Measurements from ENCODE around the gene PDCD7. TPM values are rescaled to one million over a fixed set of nuclear protein-coding genes. Genes with fewer than 3 reads are reported as not detected.
A peak's percentile ranks its signal among the peaks of the same experiment; 100 is the strongest.
"Not testable (repeated sequence)": the region's sequence is repeated elsewhere in the genome, so short reads cannot be mapped to it uniquely, and the experiment has no call there.

PDCD7 gene, protein sequence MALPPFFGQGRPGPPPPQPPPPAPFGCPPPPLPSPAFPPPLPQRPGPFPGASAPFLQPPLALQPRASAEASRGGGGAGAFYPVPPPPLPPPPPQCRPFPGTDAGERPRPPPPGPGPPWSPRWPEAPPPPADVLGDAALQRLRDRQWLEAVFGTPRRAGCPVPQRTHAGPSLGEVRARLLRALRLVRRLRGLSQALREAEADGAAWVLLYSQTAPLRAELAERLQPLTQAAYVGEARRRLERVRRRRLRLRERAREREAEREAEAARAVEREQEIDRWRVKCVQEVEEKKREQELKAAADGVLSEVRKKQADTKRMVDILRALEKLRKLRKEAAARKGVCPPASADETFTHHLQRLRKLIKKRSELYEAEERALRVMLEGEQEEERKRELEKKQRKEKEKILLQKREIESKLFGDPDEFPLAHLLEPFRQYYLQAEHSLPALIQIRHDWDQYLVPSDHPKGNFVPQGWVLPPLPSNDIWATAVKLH
- total RNA-seq = 10 to 100 TPM; 13.3 to 20.9 (median 16.6) TPM
- polyA plus RNA-seq = 13.0 TPM
- long read RNA-seq, donor 1, transcript PDCD7-201 (5 exons, 2,851 nt) = major isoform, 8 of 21 reads
- long read RNA-seq, donor 1, partial matches to known transcripts = 13 of 21 reads
- long read RNA-seq, donor 1, other reads (novel, unspliced or antisense) = 0 of 21 reads
- long read RNA-seq, donor 2, transcript PDCD7-201 (5 exons, 2,851 nt) = major isoform, 13 of 17 reads
- long read RNA-seq, donor 2, partial matches to known transcripts = 4 of 17 reads
- long read RNA-seq, donor 2, other reads (novel, unspliced or antisense) = 0 of 17 reads
- long read RNA-seq, donor 3, partial matches to known transcripts = 1 of 3 reads
- long read RNA-seq, donor 3, other reads (novel, unspliced or antisense) = 1 of 3 reads
- long read RNA-seq, donor 4, transcript PDCD7-201 (5 exons, 2,851 nt) = major isoform, 10 of 14 reads
- long read RNA-seq, donor 4, partial matches to known transcripts = 2 of 14 reads
- long read RNA-seq, donor 4, other reads (novel, unspliced or antisense) = 2 of 14 reads

DNA sequence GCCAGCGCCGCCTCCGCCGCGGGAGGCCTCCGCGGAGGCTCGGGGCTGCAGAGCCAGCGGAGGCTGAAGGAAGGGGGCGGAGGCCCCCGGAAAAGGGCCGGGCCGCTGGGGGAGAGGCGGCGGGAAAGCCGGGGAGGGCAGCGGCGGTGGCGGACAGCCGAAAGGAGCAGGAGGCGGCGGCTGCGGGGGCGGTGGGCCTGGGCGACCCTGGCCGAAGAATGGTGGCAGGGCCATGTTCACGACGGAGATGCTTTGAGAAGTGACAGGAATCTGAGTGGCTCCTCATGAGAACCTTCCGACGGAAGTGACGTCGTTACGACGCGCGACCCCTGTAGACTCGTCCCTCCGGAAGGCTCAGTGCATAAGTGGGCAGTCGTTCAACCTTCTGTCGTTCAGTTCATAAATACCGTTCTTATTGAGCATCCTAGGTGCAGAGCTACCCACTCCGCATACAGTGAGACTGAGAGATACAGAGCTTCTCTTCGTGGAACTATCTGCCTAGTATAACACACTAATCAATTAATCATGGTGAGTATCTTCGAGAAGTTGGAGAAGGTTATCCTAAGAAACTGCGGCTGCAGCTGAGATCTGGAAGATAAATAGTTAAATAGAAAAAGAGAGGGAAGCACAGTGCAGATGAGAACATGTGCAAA lies at the start of gene PDCD7:
Gene PDCD7, minus strand, starts transcription at position 261 of the 653 bp plus-strand sequence. Its CDS starts 27 bp downstream, at position 234.
- Histone ChIP-seq H3K4me1 (ENCODE audit: control insufficient read depth, insufficient read depth, low read length) (peaks cover 3% of the 10 kb centered on the region), H3K9me3 (ENCODE audit: control insufficient read depth, low read length) (no peaks in the 10 kb centered on the region), H3K27me3 (ENCODE audit: control insufficient read depth, insufficient read depth) (no peaks in the 10 kb centered on the region), H3K27ac (ENCODE audit: low read length) (peak within 1 kb of the TSS; percentile 83), H3K4me3 (ENCODE audit: low read length) (peak within 1 kb of the TSS; percentile 97)
- DNase-seq (peak; percentile 91 to 96 (median 93)), ATAC-seq (peak; percentile 96)
- intact Hi-C loops (cut with DNase I) = no loop called here
- 2% methylated on average over 45 of the region's 45 CpGs for WGBS

DNA sequence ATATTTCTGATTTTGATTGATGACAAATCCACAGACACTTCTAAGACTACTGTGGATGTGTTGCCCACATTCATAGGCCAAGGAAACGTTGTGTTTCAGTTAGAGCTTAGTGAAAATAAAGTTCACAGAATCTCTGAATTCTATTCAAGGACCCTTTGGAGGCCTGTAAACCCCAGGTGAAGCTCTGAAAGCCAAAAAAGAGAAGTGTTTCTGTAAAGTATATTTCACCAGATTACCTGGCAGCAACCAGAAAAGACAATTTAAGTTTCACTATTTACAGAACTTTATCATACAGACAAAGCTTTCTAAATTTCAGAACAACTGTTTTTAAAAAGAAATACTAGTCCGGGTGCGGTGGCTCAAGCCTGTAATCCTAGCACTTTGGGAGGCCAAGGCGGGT lies 48.9 kb upstream of the PDCD7 start:
- intact Hi-C loops (cut with DNase I) = no loop called here
- no peak overlapping the region for H3K4me3 ChIP-seq (ENCODE audit: low read length)

DNA sequence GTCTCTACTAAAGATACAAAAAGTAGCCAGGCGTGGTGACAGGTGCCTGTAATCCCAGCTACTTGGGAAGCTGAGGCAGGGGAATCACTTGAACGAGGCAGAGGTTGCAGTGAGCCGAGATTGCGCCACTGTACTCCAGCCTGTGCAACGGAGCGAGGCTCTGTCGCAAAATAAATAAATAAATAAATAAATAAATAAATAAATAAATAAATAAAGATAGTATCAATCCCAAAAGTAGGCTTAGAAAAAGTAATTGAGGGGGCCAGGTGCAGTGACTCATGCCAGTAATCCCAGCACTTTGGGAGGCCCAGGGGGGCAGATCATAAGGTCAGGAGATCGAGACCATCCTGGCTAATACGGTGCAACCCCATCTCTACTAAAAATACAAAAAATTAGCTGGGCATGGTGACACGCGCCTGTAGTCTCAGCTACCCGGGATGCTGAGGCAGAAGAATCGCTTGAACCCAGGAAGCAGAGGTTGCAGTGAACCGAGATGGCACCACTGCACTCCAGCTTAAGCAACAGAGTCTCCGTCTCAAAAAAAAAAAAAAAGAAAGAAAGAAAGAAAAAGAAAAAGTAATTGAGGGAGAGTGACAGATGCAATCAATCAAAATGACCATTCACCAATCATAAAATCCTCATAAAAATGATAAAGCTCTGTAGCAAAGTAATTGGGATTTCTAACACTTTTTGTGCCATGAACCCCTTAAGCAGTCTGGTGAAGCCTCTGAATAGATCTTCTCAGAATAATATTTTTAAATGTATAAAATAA lies 48.2 kb upstream of the PDCD7 start:
- H3K9me3 ChIP-seq (ENCODE audit: control insufficient read depth, low read length); H3K4me3 ChIP-seq (ENCODE audit: low read length); H3K27ac ChIP-seq (ENCODE audit: low read length); ATAC-seq; H3K27me3 ChIP-seq (ENCODE audit: control insufficient read depth, insufficient read depth); DNase-seq; H3K4me1 ChIP-seq (ENCODE audit: control insufficient read depth, insufficient read depth, low read length); intact Hi-C loops (cut with DNase I): not testable (repeated sequence)
- WGBS = 90% methylated on average over 15 of the region's 15 CpGs

More for the DNA sequence above, 48.9 kb upstream of the PDCD7 start:
- no peaks in the 10 kb centered on the region for H3K9me3 ChIP-seq (ENCODE audit: control insufficient read depth, low read length)
- no peaks in the 10 kb centered on the region for H3K4me1 ChIP-seq (ENCODE audit: control insufficient read depth, insufficient read depth, low read length)
- 75% methylated on average over 4 of the region's 4 CpGs for WGBS
- DNase-seq (no peak), ATAC-seq (no peak)
- H3K27me3 ChIP-seq (ENCODE audit: control insufficient read depth, insufficient read depth) = no peaks in the 10 kb centered on the region
- H3K27ac ChIP-seq (ENCODE audit: low read length) = no peak overlapping the region

DNA sequence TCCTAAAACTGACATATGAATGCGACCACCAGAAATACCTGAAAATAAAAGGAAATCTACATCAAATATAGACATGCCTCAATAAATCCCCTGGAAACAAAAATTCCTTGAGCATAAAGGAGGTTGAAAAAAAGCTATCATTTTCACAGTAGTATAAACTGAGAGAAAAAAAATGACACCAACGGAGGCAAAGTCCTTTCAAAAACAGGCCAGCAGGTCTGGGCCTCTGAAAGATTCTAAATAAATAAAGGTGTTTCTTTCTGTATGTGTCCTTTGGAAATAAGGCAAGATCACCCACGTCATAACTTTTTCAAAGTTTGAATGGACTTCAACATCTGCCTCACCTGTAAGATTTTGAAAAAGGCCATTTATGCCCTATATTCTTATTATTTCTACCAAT lies 46.6 kb upstream of the PDCD7 start:
- Histone ChIP-seq H3K4me1 (ENCODE audit: control insufficient read depth, insufficient read depth, low read length) (no peaks in the 10 kb centered on the region), H3K27ac (ENCODE audit: low read length) (no peak overlapping the region), H3K9me3 (ENCODE audit: control insufficient read depth, low read length) (no peaks in the 10 kb centered on the region), H3K27me3 (ENCODE audit: control insufficient read depth, insufficient read depth) (no peaks in the 10 kb centered on the region), H3K4me3 (ENCODE audit: low read length) (no peak overlapping the region)
- WGBS = 95% methylated on average over 3 of the region's 3 CpGs
- DNase-seq (no peak), ATAC-seq (no peak)
- intact Hi-C loops (cut with DNase I) = no loop called here

DNA sequence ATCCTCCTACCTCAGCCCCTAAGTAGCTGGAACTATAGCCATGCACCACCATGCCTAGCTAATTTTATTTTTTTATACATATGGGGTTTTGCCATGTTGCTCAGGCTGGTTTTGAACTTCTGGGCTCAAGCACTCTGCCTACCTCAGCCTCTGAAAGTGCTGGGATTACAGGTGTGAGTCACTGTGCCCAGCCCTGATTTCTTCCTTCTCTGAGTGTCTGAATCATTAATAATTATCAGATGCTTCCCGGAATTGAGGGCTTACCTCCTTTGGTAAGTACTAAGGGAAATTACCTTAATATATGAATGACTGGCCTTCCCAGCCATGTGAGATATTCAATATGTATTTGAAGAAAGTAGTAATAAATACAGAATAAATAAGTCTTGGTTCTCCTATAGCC lies 44.3 kb upstream of the PDCD7 start:
- Histone ChIP-seq H3K27ac (ENCODE audit: low read length) (no peak overlapping the region), H3K9me3 (ENCODE audit: control insufficient read depth, low read length) (no peaks in the 10 kb centered on the region), H3K4me1 (ENCODE audit: control insufficient read depth, insufficient read depth, low read length) (no peaks in the 10 kb centered on the region), H3K27me3 (ENCODE audit: control insufficient read depth, insufficient read depth) (no peaks in the 10 kb centered on the region), H3K4me3 (ENCODE audit: low read length) (no peak overlapping the region)
- DNase-seq = no peak
- 78% methylated on average over 1 of the region's 1 CpG for WGBS
- intact Hi-C loops (cut with DNase I) = no loop called here
- ATAC-seq = no peak

DNA sequence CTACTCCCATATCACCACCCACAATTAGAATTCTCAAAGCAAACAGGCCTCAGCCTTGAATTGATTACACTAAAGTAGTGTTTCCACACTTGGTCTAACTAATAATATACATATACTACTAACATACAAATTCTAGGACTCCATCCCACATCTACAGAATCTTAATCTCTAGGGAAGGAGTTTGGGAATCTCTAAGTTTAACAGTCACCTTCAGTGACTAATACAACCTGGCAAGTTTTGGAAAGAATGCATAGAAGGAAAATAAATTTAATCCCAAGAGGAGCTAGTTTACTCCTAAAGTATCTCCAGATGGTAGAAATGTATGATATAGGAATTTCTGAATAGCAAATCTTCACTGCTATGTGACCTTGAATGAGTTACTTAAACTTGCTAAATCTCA lies 42.4 kb upstream of the PDCD7 start:
- intact Hi-C loops (cut with DNase I) = no loop called here

DNA sequence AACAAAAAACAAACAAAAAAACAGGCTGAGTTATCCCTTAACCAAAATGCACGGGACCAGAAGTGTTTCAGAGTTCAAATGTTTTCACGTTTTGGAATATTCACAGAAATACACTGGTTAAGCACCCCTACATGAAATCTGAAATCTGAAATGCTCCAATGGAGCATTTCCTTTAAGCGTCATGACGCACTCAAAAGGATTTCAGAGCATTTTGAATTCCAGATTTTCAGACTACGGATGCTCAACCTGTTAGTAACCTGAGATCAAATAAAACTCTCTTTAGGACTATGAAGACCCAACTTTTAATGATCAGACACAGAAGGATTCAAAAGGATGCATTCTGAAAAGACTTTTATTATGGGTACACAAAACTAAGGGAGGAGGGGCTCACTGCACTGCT lies 41.9 kb upstream of the PDCD7 start:
- Histone ChIP-seq H3K27me3 (ENCODE audit: control insufficient read depth, insufficient read depth) (no peaks in the 10 kb centered on the region), H3K9me3 (ENCODE audit: control insufficient read depth, low read length) (no peaks in the 10 kb centered on the region), H3K4me3 (ENCODE audit: low read length) (no peak overlapping the region), H3K27ac (ENCODE audit: low read length) (no peak overlapping the region), H3K4me1 (ENCODE audit: control insufficient read depth, insufficient read depth, low read length) (no peaks in the 10 kb centered on the region)
- DNase-seq (no peak), ATAC-seq (no peak)
- WGBS = 88% methylated on average over 5 of the region's 5 CpGs
- intact Hi-C loops (cut with DNase I) = no loop called here

More for the DNA sequence above, 42.4 kb upstream of the PDCD7 start:
- Histone ChIP-seq H3K4me3 (ENCODE audit: low read length) (no peak overlapping the region), H3K27ac (ENCODE audit: low read length) (no peak overlapping the region), H3K27me3 (ENCODE audit: control insufficient read depth, insufficient read depth) (no peaks in the 10 kb centered on the region), H3K4me1 (ENCODE audit: control insufficient read depth, insufficient read depth, low read length) (no peaks in the 10 kb centered on the region), H3K9me3 (ENCODE audit: control insufficient read depth, low read length) (no peaks in the 10 kb centered on the region)
- ATAC-seq = no peak
- no peak for DNase-seq

DNA sequence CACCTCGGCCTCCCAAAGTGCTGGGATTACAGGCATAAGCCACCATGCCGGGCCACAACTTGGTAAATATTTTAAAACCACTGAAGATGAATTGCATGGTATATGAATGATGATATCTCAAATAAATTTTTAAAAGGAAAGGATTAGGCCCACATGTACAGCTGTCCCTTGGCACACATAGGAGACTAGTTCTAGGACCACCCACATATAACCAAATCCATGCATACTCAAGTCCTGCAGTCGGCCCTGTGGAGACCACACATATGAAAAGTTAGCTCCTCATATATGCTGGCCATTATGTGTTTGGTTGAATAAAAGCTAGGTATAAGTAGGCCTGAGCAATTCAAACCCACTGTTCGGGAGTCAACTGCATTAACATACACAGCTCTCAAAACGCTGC lies 40.9 kb upstream of the PDCD7 start:
- Histone ChIP-seq H3K4me3 (ENCODE audit: low read length) (no peak overlapping the region), H3K27me3 (ENCODE audit: control insufficient read depth, insufficient read depth) (no peaks in the 10 kb centered on the region), H3K9me3 (ENCODE audit: control insufficient read depth, low read length) (no peaks in the 10 kb centered on the region), H3K4me1 (ENCODE audit: control insufficient read depth, insufficient read depth, low read length) (no peaks in the 10 kb centered on the region), H3K27ac (ENCODE audit: low read length) (no peak overlapping the region)
- ATAC-seq = no peak
- 95% methylated on average over 5 of the region's 5 CpGs for WGBS
- no peak for DNase-seq
- intact Hi-C loops (cut with DNase I) = no loop called here

DNA sequence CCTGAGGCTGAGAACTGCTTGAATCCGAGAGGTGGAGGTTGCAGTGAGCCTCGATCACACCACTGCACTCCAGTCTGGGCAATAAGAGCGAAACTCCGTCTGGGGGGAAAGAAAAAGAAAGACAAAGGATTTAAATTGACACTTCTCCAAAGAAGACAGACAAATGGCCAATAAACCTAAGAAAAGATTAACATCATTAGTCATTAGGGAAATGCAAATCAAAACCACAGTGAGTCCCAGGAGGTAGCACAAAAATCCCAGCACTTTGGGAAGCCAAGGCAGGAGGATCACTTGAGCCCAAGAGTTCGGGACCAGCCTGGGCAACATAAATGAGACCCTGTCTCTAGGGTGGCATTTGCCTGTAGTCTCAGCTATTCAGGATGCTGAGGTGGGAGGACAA lies 38.9 kb upstream of the PDCD7 start:
- Histone ChIP-seq H3K27me3 (ENCODE audit: control insufficient read depth, insufficient read depth) (no peaks in the 10 kb centered on the region), H3K27ac (ENCODE audit: low read length) (no peak overlapping the region), H3K4me1 (ENCODE audit: control insufficient read depth, insufficient read depth, low read length) (no peaks in the 10 kb centered on the region), H3K9me3 (ENCODE audit: control insufficient read depth, low read length) (no peaks in the 10 kb centered on the region), H3K4me3 (ENCODE audit: low read length) (no peak overlapping the region)
- intact Hi-C loops (cut with DNase I) = no loop called here
- DNase-seq (no peak), ATAC-seq (no peak)
- 92% methylated on average over 5 of the region's 5 CpGs for WGBS

DNA sequence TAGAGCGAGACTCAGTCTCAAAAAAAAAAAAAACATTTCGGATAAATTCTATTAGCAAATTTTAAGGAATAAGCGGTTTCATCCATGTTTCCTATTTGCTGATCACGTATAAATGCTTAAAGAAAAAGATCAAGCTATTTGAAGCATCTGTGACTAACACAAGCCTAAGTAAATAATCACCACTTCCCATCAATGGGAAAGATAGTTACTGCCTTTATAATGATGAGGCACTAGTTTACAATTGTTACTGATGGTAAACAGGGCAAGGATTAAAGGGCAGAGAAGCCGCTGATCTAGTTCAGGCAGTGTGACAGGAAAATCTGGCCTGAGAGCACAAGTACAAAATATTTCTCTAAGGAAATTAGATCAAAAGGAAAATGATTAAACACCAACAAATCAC lies 37.8 kb upstream of the PDCD7 start:
- Histone ChIP-seq H3K4me3 (ENCODE audit: low read length) (no peak overlapping the region), H3K9me3 (ENCODE audit: control insufficient read depth, low read length) (no peaks in the 10 kb centered on the region), H3K27me3 (ENCODE audit: control insufficient read depth, insufficient read depth) (no peaks in the 10 kb centered on the region), H3K27ac (ENCODE audit: low read length) (no peak overlapping the region), H3K4me1 (ENCODE audit: control insufficient read depth, insufficient read depth, low read length) (no peaks in the 10 kb centered on the region)
- intact Hi-C loops (cut with DNase I) = no loop called here
- ATAC-seq (no peak), DNase-seq (no peak)
- 95% methylated on average over 5 of the region's 5 CpGs for WGBS
